Keratinocyte (primary cell): ENCODE results near the gene PCK2. TPM values are rescaled to one million over a fixed set of nuclear protein-coding genes. Genes with fewer than 3 reads are reported as not detected.

ENCODE experiments used
- DNase-seq: peaks from one replicate; pipeline ENCODE4 v3.0.0-alpha.2; 2011; ENCODE audit warnings: low read depth, missing footprints, low spot score
- FAIRE-seq: peaks from 2 replicates; lab custom pipeline; 2011; peaks lifted over from hg19 to GRCh38; lab: Jason Lieb, UNC
- H2AFZ ChIP-seq: 2 replicates; pipeline ENCODE4 v1.6.0; 2012; ENCODE audit warnings: low read length, control low read depth, inconsistent platforms; ENCODE audit not compliant: control insufficient read depth
- H3K27ac ChIP-seq: 2 replicates; pipeline ENCODE4 v1.5.1; 2011; ENCODE audit warnings: low read length; ENCODE audit not compliant: control insufficient read depth, insufficient read depth
- H3K27me3 ChIP-seq: 3 replicates; pipeline ENCODE4 v1.6.0; 2011; ENCODE audit warnings: low read length; ENCODE audit not compliant: control insufficient read depth, insufficient read depth; ENCODE audit errors: extremely low read depth
- H3K36me3 ChIP-seq, 2 experiments: 2 replicates in 1 of 2; 3 replicates in 1 of 2; pipeline ENCODE4 v1.5.1; 2011; ENCODE audit warnings: low read length in 2 of 2, mild to moderate bottlenecking in 1 of 2; ENCODE audit not compliant: control insufficient read depth in 2 of 2, insufficient read depth in 2 of 2; ENCODE audit errors: extremely low read depth in 1 of 2
- H3K4me1 ChIP-seq: 3 replicates; pipeline ENCODE4 v1.5.1; 2011; ENCODE audit warnings: low read length; ENCODE audit not compliant: control insufficient read depth, insufficient read depth; ENCODE audit errors: extremely low read depth
- H3K4me2 ChIP-seq: 3 replicates; pipeline ENCODE4 v1.6.0; 2011; ENCODE audit warnings: low read depth, low read length; ENCODE audit not compliant: control insufficient read depth, insufficient read depth; ENCODE audit errors: extremely low read depth
- H3K4me3 ChIP-seq, 3 experiments: fragments of 200-600 bp in 1 of 3; sonication (generic) in 1 of 3; 2 replicates in 2 of 3; 3 replicates in 1 of 3; pipeline ENCODE4 v1.5.1; 2011 to 2016; ENCODE audit warnings: low read length in 3 of 3, mild to moderate bottlenecking in 3 of 3, control low read depth in 2 of 3, inconsistent platforms in 1 of 3, low read depth in 1 of 3, mixed read lengths in 1 of 3, mixed run types in 1 of 3, moderate library complexity in 1 of 3; ENCODE audit not compliant: control insufficient read depth in 2 of 3, insufficient read depth in 2 of 3; ENCODE audit errors: extremely low read depth in 1 of 3
- H3K79me2 ChIP-seq: 2 replicates; pipeline ENCODE4 v1.6.0; 2012; ENCODE audit warnings: low read length; ENCODE audit not compliant: control insufficient read depth, insufficient read depth
- H3K9ac ChIP-seq: 3 replicates; pipeline ENCODE4 v1.6.0; 2011; ENCODE audit warnings: low read length; ENCODE audit not compliant: control insufficient read depth, insufficient read depth; ENCODE audit errors: extremely low read depth
- H3K9me1 ChIP-seq: 3 replicates; pipeline ENCODE4 v1.6.0; 2011; ENCODE audit warnings: low read length; ENCODE audit not compliant: control insufficient read depth, insufficient read depth; ENCODE audit errors: extremely low read depth
- H3K9me3 ChIP-seq: 2 replicates; pipeline ENCODE4 v1.5.1; 2012; ENCODE audit warnings: low read depth, low read length; ENCODE audit not compliant: control insufficient read depth
- H4K20me1 ChIP-seq: 3 replicates; pipeline ENCODE4 v1.6.0; 2011; ENCODE audit warnings: low read length; ENCODE audit not compliant: control insufficient read depth, insufficient read depth; ENCODE audit errors: extremely low read depth
- EZH2 ChIP-seq: IDR thresholded peaks from one replicate; pipeline ENCODE4 v1.6.1; 2012; ENCODE audit warnings: inconsistent platforms, mild to moderate bottlenecking, low read length, moderate library complexity
- dilution Hi-C: fragments of 300-500 bp; cut with MboI; formaldehyde crosslinking; loops from one replicate; pipeline ENCODE4 v1.7.0; 2020; ENCODE audit warnings: low sequenced_read_pairs; ENCODE audit not compliant: extremely low pct_ligation_motif_present
- polyA plus RNA-seq, 5 experiments: library from polyadenylated mRNA; depleted of rRNA in 3 of 5; stranded (reverse) in 3 of 5; stranded (forward) in 1 of 5; unstranded in 1 of 5; fragments of >200 nt; gene quantifications; 1 replicate in 1 of 5; 2 replicates in 3 of 5; 3 replicates in 1 of 5; pipeline versions ENCODE4 v1.2.1 to v1.2.3, GENCODE V29; 2011 to 2012; ENCODE audit warnings: missing spikeins in 2 of 5, low read depth in 1 of 5, low replicate concordance in 1 of 5
- TF ChIP-seq, protein P1 (sequence below), 3 experiments: IDR thresholded peaks in 1 of 3; conservative IDR thresholded peaks in 1 of 3; optimal IDR thresholded peaks in 1 of 3; 2 replicates in 2 of 3; 3 replicates in 1 of 3; pipeline versions ENCODE3 to v1.5.1; 2011; ENCODE audit warnings: low read length in 3 of 3, mild to moderate bottlenecking in 3 of 3, moderate library complexity in 2 of 3, control low read depth in 1 of 3, inconsistent platforms in 1 of 3; ENCODE audit not compliant: insufficient read depth in 2 of 3; ENCODE audit errors: extremely low read depth in 1 of 3

PCK2 gene
- polyA plus RNA-seq, 1 donor (not counting 4 experiments of a cell fraction or from before 2014, with no cell fraction given): 16.6 TPM

DNA sequence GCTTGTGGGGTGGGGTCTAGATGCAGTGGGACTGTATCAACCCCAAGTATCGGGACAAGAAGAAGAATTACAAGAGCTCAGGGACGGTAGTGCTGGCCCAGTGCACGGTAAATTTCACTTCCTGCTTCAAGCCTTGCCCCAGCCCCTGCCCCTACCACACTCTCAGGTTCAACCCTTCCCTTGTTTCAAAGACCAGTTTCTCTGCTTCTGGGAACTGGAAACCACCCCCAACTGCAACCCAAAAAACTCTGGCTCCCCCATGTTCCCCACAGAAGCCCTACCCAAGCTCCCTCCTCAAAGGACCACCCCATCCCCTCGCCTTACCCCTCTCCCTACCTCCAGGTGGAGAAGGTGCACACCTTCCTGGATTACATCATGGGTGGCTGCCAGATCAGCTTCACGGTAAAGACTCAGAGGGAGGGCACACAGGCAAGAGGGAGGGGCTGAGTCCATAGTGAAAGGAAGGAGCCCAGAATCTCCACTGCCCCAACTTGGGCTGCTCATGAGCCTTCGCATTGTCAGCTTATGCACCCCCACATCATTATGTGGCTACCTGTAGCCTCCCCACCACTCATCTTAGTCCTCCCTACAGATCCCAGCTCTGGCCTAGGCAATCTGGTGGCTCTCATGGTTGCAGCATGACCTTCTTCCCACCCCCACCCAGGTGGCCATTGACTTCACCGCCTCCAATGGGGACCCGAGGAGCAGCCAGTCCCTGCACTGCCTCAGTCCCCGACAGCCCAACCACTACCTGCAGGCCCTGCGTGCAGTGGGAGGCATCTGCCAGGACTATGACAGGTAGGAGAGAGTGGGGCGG lies 18.4 kb upstream of the PCK2 start:
- DNase-seq (no peak), FAIRE-seq (no peak)
- Histone ChIP-seq H3K9me3 (no peaks in the 10 kb centered on the region), H3K79me2 (no peaks in the 10 kb centered on the region), H3K4me3 (no peak overlapping the region), H3K9me1 (no peaks in the 10 kb centered on the region), H3K4me1 (peaks cover 3% of the 10 kb centered on the region), H3K4me2 (no peak overlapping the region), H2AFZ (no peak overlapping the region), H3K36me3 (no peaks in the 10 kb centered on the region), H3K9ac (no peak overlapping the region), H4K20me1 (no peaks in the 10 kb centered on the region), H3K27ac (no peak overlapping the region), H3K27me3 (peaks cover 27% of the 10 kb centered on the region)
- TF ChIP-seq, protein P1, sequence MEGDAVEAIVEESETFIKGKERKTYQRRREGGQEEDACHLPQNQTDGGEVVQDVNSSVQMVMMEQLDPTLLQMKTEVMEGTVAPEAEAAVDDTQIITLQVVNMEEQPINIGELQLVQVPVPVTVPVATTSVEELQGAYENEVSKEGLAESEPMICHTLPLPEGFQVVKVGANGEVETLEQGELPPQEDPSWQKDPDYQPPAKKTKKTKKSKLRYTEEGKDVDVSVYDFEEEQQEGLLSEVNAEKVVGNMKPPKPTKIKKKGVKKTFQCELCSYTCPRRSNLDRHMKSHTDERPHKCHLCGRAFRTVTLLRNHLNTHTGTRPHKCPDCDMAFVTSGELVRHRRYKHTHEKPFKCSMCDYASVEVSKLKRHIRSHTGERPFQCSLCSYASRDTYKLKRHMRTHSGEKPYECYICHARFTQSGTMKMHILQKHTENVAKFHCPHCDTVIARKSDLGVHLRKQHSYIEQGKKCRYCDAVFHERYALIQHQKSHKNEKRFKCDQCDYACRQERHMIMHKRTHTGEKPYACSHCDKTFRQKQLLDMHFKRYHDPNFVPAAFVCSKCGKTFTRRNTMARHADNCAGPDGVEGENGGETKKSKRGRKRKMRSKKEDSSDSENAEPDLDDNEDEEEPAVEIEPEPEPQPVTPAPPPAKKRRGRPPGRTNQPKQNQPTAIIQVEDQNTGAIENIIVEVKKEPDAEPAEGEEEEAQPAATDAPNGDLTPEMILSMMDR (optimal IDR thresholded peaks at IDR 0.05 in 1 of 3, IDR thresholded peaks at IDR 0.05 in 1 of 3, conservative IDR thresholded peaks at IDR 0.05 in 1 of 3; ENCODE audit: extremely low read depth in 1 of 3, insufficient read depth in 2 of 3, low read length in 3 of 3): no peak
- TF ChIP-seq EZH2: no peak
- dilution Hi-C loops: no loop called here

DNA sequence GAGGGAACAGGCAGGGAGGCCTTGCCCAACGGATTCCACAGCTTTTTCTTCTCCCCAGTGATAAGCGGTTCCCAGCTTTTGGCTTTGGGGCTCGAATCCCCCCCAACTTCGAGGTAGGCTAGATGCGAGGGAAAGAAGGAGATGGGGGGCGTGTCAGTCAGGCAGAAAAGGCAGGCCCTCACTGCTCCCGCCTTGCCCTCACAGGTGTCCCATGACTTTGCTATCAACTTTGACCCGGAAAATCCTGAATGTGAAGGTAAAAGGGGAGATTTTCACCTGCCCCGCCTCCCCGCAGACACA lies 17.9 kb upstream of the PCK2 start:
- Histone ChIP-seq H4K20me1 (no peaks in the 10 kb centered on the region), H2AFZ (no peak overlapping the region), H3K9me1 (no peaks in the 10 kb centered on the region), H3K4me2 (no peak overlapping the region), H3K4me3 (no peak overlapping the region), H3K27ac (no peak overlapping the region), H3K9ac (no peak overlapping the region), H3K79me2 (no peaks in the 10 kb centered on the region), H3K36me3 (no peaks in the 10 kb centered on the region), H3K4me1 (peaks cover 5% of the 10 kb centered on the region), H3K9me3 (no peaks in the 10 kb centered on the region), H3K27me3 (peaks cover 27% of the 10 kb centered on the region)
- FAIRE-seq (no peak), DNase-seq (no peak)
- dilution Hi-C loops: no loop called here
- TF ChIP-seq, protein P1 (optimal IDR thresholded peaks at IDR 0.05 in 1 of 3, IDR thresholded peaks at IDR 0.05 in 1 of 3, conservative IDR thresholded peaks at IDR 0.05 in 1 of 3; ENCODE audit: extremely low read depth in 1 of 3, insufficient read depth in 2 of 3, low read length in 3 of 3): no peak
- no peak for TF ChIP-seq EZH2
